HFF-Myc (cell line): ENCODE results near the gene SNX27.
A peak's percentile ranks its signal among the peaks of the same experiment; 100 is the strongest.
"Not testable (repeated sequence)": the region's sequence is repeated elsewhere in the genome, so short reads cannot be mapped to it uniquely, and the experiment has no call there.

Experiments
- DNase-seq: peaks from one replicate; pipeline ENCODE4 v3.0.0-alpha.2; 2011; ENCODE audit warnings: low read depth; ENCODE audit errors: extremely low read depth
- H3K4me3 ChIP-seq: replicated peaks from 2 replicates; pipeline ENCODE4 v1.5.1; 2011; ENCODE audit warnings: low read depth, mild to moderate bottlenecking, control low read depth, low read length
- TF ChIP-seq, protein P1 (sequence below): IDR thresholded peaks from 2 replicates; pipeline ENCODE4 v1.5.1; 2012; ENCODE audit warnings: mild to moderate bottlenecking, low read depth, low read length, control low read depth; ENCODE audit errors: missing control alignments

Gene SNX27

GRCh38 chr1:151680391-151680790 lies 68.5 kb downstream of the SNX27 start:
- DNase-seq, result no peak

DNA sequence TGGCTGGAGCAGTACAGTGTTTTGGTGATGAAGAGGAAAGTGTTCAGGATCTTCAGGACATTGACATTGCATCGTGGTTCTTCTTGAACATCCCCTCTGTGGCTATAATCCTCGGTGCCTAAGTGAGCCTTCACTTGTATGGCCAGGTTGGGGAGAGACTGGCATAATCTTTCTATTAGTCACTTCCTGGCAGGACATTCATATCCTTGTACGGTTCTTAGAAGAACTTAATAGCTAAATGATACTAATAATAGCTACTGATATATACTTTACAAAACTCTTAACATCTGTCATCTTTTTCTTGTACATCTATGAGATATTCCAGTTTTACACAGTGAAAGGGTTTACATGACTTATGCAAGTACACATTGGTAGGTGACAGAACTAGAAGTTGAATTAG lies 69.0 kb downstream of the SNX27 start:
- TF ChIP-seq, protein P1, sequence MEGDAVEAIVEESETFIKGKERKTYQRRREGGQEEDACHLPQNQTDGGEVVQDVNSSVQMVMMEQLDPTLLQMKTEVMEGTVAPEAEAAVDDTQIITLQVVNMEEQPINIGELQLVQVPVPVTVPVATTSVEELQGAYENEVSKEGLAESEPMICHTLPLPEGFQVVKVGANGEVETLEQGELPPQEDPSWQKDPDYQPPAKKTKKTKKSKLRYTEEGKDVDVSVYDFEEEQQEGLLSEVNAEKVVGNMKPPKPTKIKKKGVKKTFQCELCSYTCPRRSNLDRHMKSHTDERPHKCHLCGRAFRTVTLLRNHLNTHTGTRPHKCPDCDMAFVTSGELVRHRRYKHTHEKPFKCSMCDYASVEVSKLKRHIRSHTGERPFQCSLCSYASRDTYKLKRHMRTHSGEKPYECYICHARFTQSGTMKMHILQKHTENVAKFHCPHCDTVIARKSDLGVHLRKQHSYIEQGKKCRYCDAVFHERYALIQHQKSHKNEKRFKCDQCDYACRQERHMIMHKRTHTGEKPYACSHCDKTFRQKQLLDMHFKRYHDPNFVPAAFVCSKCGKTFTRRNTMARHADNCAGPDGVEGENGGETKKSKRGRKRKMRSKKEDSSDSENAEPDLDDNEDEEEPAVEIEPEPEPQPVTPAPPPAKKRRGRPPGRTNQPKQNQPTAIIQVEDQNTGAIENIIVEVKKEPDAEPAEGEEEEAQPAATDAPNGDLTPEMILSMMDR, result no peak
- peak; percentile 86 for DNase-seq
- no peak overlapping the region for H3K4me3 ChIP-seq

More at GRCh38 chr1:151680391-151680790, 68.5 kb downstream of the SNX27 start:
- no peak overlapping the region for H3K4me3 ChIP-seq
- TF ChIP-seq, protein P1, result no peak

DNA sequence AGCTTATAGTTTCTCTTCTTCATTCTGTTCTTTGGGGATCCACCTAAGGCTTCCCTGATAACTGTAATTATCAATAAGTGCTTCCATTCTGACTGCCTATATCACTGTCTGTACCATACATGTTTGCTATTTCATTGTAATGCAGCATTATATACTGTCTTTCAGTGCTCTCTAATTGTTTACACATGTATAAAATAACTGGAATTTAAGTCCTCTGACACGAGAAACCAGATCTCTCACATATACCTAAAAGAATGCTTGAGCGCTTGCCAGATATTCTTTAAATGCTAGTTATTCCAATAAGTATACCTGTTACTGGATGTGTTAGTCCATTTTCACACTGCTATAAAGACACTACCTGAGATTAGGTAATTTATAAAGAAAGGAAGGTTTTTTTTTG lies 70.1 kb downstream of the SNX27 start:
- TF ChIP-seq, protein P1, result no peak
- H3K4me3 ChIP-seq, result no peak overlapping the region
- DNase-seq, result no peak

DNA sequence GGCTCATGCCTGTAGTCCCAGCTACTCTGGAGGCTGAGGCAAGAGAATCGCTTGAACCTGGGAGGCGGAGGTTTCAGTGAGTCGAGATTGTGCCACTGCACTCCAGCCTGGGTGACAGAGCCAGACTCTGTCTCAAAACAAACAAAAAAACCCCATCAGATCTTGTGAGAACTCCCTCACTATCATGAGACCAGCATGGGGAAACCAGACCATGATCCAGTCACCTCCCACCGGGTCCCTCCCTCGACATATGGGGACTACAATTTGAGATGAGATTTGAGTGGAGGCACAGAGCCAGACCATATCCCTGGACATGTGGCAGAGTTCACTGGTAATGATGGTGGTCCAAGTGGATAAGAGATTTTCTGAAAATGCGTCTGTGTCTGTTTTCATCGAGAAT lies 71.1 kb downstream of the SNX27 start:
- not testable (repeated sequence) for DNase-seq, H3K4me3 ChIP-seq

GRCh38 chr1:151684128-151684527 lies 72.3 kb downstream of the SNX27 start:
- H3K4me3 ChIP-seq, result no peak overlapping the region
- DNase-seq, result no peak
- TF ChIP-seq, protein P1, result no peak

DNA sequence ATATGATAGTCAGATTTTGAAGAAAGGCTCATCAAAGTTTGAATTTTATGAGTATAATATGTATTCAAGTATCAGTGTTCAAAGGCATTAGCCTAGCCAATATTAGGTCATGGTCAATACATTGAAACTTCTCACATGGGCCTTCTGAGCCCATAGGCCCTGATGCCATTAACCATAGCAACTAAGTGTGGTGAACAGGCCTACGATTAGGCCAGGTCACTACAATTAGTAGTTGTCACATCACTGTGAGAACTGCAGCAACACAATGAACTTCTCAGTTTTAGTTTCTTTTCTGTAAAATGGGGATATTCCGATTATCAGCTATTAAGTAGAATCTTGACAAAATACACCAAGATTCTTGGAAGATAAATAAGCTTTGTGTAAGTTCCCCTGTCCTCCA lies 74.7 kb downstream of the SNX27 start:
- no peak overlapping the region for H3K4me3 ChIP-seq
- TF ChIP-seq, protein P1, result no peak
- no peak for DNase-seq

DNA sequence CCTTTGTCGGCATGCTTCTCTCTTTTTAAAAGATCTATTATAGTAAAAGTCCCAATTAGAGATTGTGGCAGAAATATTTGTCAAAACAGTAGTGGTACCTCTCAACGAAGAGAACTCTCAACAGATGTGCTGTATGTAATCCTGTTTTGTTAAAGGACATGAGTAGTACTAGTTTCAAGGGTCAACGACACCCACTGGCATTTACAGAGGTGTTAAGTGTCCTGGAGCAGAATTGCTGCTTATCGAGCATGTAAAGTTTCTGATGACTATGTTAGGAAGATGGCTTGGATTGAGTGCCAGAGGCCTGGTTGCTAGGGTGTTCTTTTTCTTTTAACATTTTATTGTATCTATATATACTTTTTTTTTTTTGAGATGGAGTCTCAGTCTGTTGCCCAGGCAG lies 77.6 kb downstream of the SNX27 start:
- DNase-seq, result no peak
- TF ChIP-seq, protein P1, result no peak
- no peak overlapping the region for H3K4me3 ChIP-seq
